Measurements from ENCODE around the gene PPM1G.
"Not testable (repeated sequence)": the region's sequence is repeated elsewhere in the genome, so short reads cannot be mapped to it uniquely, and the experiment has no call there.

The PPM1G gene

GRCh38 chr2:27435628-27436027, 26.2 kb upstream of the PPM1G start:
- no peaks in the 10 kb centered on the region; the same call in 1 of the 2 replicates for H3K4me1 ChIP-seq (ENCODE audit: control insufficient read depth, insufficient read depth, low read length)
- no peaks in the 10 kb centered on the region for H3K27me3 ChIP-seq (ENCODE audit: control insufficient read depth, insufficient read depth, low read length)
- H3K9ac ChIP-seq (ENCODE audit: low read length) = no peak overlapping the region
- peaks cover 68% of the 10 kb centered on the region for H3K36me3 ChIP-seq (ENCODE audit: control insufficient read depth, insufficient read depth, low read length)
- H3K9me3 ChIP-seq (ENCODE audit: control insufficient read depth, insufficient read depth, low read depth, low read length) = no peaks in the 10 kb centered on the region
- H3K4me3 ChIP-seq (ENCODE audit: low read depth, low read length) = no peak overlapping the region
- no peak overlapping the region for H3K27ac ChIP-seq (ENCODE audit: low read depth, low read length)

DNA sequence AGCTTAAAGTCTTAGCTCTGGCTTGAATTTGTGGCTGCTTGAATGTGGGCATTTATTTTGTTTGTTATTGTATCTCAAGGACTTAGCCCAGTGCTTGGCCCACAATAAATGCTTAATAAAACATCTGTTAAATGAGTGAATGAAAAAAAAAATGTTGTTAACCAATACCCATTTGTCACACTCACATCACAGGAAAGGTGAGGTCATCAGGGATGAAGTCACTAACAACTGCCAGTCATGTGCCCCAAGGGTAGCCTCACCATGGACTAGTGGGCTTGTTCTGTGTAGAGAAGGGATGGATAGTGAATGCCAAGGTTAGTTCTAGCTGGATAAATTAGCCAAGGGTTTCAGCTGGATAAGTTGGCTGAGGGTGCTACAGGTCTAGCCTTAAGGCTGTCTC, 22.0 kb upstream of the PPM1G start:
- no peaks in the 10 kb centered on the region for H3K27me3 ChIP-seq (ENCODE audit: control insufficient read depth, insufficient read depth, low read length)
- H3K4me1 ChIP-seq (ENCODE audit: control insufficient read depth, insufficient read depth, low read length) = peaks cover 7% of the 10 kb centered on the region; the same call in 1 of the 2 replicates
- no peak overlapping the region for H3K4me3 ChIP-seq (ENCODE audit: low read depth, low read length)
- no peak overlapping the region for H3K27ac ChIP-seq (ENCODE audit: low read depth, low read length)
- H3K9me3 ChIP-seq (ENCODE audit: control insufficient read depth, insufficient read depth, low read depth, low read length) = no peaks in the 10 kb centered on the region
- peaks cover 35% of the 10 kb centered on the region for H3K36me3 ChIP-seq (ENCODE audit: control insufficient read depth, insufficient read depth, low read length)
- no peak overlapping the region for H3K9ac ChIP-seq (ENCODE audit: low read length)

GRCh38 chr2:27428978-27429541, 19.7 kb upstream of the PPM1G start:
- Histone ChIP-seq H3K36me3 (ENCODE audit: control insufficient read depth, insufficient read depth, low read length) (peaks cover 12% of the 10 kb centered on the region), H3K27ac (ENCODE audit: low read depth, low read length) (peak overlapping the region; percentile 92; the same call in 1 of the 2 replicates), H3K9me3 (ENCODE audit: control insufficient read depth, insufficient read depth, low read depth, low read length) (no peaks in the 10 kb centered on the region), H3K9ac (ENCODE audit: low read length) (peak overlapping the region; percentile 96), H3K4me1 (ENCODE audit: control insufficient read depth, insufficient read depth, low read length) (peaks cover 7% of the 10 kb centered on the region; the same call in 1 of the 2 replicates), H3K27me3 (ENCODE audit: control insufficient read depth, insufficient read depth, low read length) (no peaks in the 10 kb centered on the region), H3K4me3 (ENCODE audit: low read depth, low read length) (peak overlapping the region; percentile 97)

DNA sequence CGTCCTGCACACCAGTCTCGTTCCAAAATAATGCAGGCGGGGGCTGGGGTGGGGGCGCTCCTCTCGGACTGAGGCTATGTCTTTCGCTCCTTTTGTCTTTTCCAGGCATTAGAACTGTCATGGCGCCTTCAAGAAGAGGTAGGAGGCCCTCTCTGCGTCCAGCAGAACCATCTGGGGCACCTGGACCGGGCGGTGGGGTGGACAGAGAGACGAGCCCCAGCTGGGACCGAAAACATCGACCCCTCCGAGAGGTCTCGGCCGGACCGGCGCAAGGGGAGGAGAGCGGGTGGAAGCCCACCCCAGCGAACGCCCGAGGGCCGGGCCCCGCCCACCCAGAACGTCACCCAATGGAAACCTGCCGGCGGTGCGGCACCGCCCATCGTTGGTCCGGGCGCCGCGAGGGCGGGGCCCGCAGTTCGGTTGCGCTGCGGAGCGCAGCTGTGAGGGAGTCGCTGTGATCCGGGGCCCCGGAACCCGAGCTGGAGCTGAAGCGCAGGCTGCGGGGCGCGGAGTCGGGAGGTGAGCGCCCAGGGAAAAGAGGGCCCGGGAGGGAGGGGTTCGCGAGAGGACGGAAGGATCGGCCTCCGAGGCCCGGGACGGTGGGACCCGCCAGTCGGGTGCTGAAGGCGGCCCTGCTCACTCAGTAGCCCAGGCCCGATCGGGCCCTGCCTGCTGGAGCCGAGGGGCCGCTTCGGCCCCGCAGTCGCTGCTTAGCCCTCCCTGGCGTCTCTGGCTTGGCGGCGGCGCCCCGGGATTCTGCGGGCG, 19.0 kb upstream of the PPM1G start, which contains the start of gene NRBP1:
Gene NRBP1 (plus strand): TSS at position 419 of the 765 bp plus-strand sequence. CDS start 4,643 bp downstream, outside the sequence.
- peak within 1 kb of the TSS; percentile 97 for H3K4me3 ChIP-seq (ENCODE audit: low read depth, low read length)
- H3K27ac ChIP-seq (ENCODE audit: low read depth, low read length) = peak within 1 kb of the TSS; percentile 92; the same call in 1 of the 2 replicates
- H3K4me1 ChIP-seq (ENCODE audit: control insufficient read depth, insufficient read depth, low read length) = peaks cover 7% of the 10 kb centered on the region; the same call in 1 of the 2 replicates
- peaks cover 5% of the 10 kb centered on the region for H3K36me3 ChIP-seq (ENCODE audit: control insufficient read depth, insufficient read depth, low read length)
- no peaks in the 10 kb centered on the region for H3K27me3 ChIP-seq (ENCODE audit: control insufficient read depth, insufficient read depth, low read length)
- no peaks in the 10 kb centered on the region for H3K9me3 ChIP-seq (ENCODE audit: control insufficient read depth, insufficient read depth, low read depth, low read length)
- H3K9ac ChIP-seq (ENCODE audit: low read length) = peak within 1 kb of the TSS; percentile 96

GRCh38 chr2:27427863-27428212, 18.4 kb upstream of the PPM1G start:
- H3K4me3 ChIP-seq (ENCODE audit: low read depth, low read length) = peak overlapping the region; percentile 97
- no peaks in the 10 kb centered on the region for H3K9me3 ChIP-seq (ENCODE audit: control insufficient read depth, insufficient read depth, low read depth, low read length)
- peak overlapping the region; percentile 96 for H3K9ac ChIP-seq (ENCODE audit: low read length)
- no peaks in the 10 kb centered on the region for H3K27me3 ChIP-seq (ENCODE audit: control insufficient read depth, insufficient read depth, low read length)
- H3K27ac ChIP-seq (ENCODE audit: low read depth, low read length) = peak overlapping the region; percentile 92; the same call in 1 of the 2 replicates
- H3K36me3 ChIP-seq (ENCODE audit: control insufficient read depth, insufficient read depth, low read length) = no peaks in the 10 kb centered on the region
- H3K4me1 ChIP-seq (ENCODE audit: control insufficient read depth, insufficient read depth, low read length) = peaks cover 7% of the 10 kb centered on the region; the same call in 1 of the 2 replicates

DNA sequence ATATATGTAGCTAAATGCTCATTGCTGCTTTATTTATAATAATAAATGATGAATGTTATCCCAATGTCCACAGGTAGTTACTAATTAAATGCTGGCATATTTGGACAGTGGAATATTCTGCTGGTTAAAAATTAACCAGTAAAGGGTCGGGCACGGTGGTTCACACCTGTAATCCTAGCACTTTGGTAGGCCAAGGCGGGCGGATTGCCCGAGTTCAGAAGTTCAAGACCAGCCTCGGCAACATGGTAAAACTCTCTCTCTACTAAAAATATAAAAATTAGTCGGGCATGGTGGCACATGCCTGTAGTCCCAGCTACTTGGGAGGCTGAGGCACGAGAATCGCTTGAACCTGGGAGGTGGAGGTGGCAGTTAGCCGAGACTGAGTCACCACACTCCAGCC, 15.6 kb upstream of the PPM1G start:
- H3K4me3 ChIP-seq (ENCODE audit: low read depth, low read length); H3K9ac ChIP-seq (ENCODE audit: low read length); H3K9me3 ChIP-seq (ENCODE audit: control insufficient read depth, insufficient read depth, low read depth, low read length); H3K36me3 ChIP-seq (ENCODE audit: control insufficient read depth, insufficient read depth, low read length); H3K27me3 ChIP-seq (ENCODE audit: control insufficient read depth, insufficient read depth, low read length); H3K27ac ChIP-seq (ENCODE audit: low read depth, low read length); H3K4me1 ChIP-seq (ENCODE audit: control insufficient read depth, insufficient read depth, low read length): not testable (repeated sequence)

- Histone ChIP-seq H3K4me3 (ENCODE audit: low read depth, low read length) (no peak overlapping the region), H3K27ac (ENCODE audit: low read depth, low read length) (no peak overlapping the region), H3K27me3 (ENCODE audit: control insufficient read depth, insufficient read depth, low read length) (no peaks in the 10 kb centered on the region), H3K9ac (ENCODE audit: low read length) (no peak overlapping the region), H3K36me3 (ENCODE audit: control insufficient read depth, insufficient read depth, low read length) (no peaks in the 10 kb centered on the region), H3K4me1 (ENCODE audit: control insufficient read depth, insufficient read depth, low read length) (no peaks in the 10 kb centered on the region), H3K9me3 (ENCODE audit: control insufficient read depth, insufficient read depth, low read depth, low read length) (no peaks in the 10 kb centered on the region)
Measured at GRCh38 chr2:27422958-27423357, 13.6 kb upstream of the PPM1G start.

GRCh38 chr2:27421660-27422250, 12.4 kb upstream of the PPM1G start:
- Histone ChIP-seq H3K27ac (ENCODE audit: low read depth, low read length) (no peak overlapping the region), H3K4me3 (ENCODE audit: low read depth, low read length) (no peak overlapping the region), H3K9me3 (ENCODE audit: control insufficient read depth, insufficient read depth, low read depth, low read length) (no peaks in the 10 kb centered on the region), H3K36me3 (ENCODE audit: control insufficient read depth, insufficient read depth, low read length) (no peaks in the 10 kb centered on the region), H3K9ac (ENCODE audit: low read length) (no peak overlapping the region), H3K27me3 (ENCODE audit: control insufficient read depth, insufficient read depth, low read length) (no peaks in the 10 kb centered on the region), H3K4me1 (ENCODE audit: control insufficient read depth, insufficient read depth, low read length) (no peaks in the 10 kb centered on the region)

- Histone ChIP-seq H3K9me3 (ENCODE audit: control insufficient read depth, insufficient read depth, low read depth, low read length) (no peaks in the 10 kb centered on the region), H3K4me1 (ENCODE audit: control insufficient read depth, insufficient read depth, low read length) (no peaks in the 10 kb centered on the region), H3K36me3 (ENCODE audit: control insufficient read depth, insufficient read depth, low read length) (no peaks in the 10 kb centered on the region), H3K27me3 (ENCODE audit: control insufficient read depth, insufficient read depth, low read length) (no peaks in the 10 kb centered on the region), H3K9ac (ENCODE audit: low read length) (no peak overlapping the region), H3K4me3 (ENCODE audit: low read depth, low read length) (no peak overlapping the region), H3K27ac (ENCODE audit: low read depth, low read length) (no peak overlapping the region)
Measured at GRCh38 chr2:27420996-27421395, 11.6 kb upstream of the PPM1G start.

GRCh38 chr2:27416151-27416550, 6.8 kb upstream of the PPM1G start:
- H3K4me1 ChIP-seq (ENCODE audit: control insufficient read depth, insufficient read depth, low read length) = no peaks in the 10 kb centered on the region
- no peak overlapping the region for H3K27ac ChIP-seq (ENCODE audit: low read depth, low read length)
- H3K4me3 ChIP-seq (ENCODE audit: low read depth, low read length) = no peak overlapping the region
- no peaks in the 10 kb centered on the region for H3K36me3 ChIP-seq (ENCODE audit: control insufficient read depth, insufficient read depth, low read length)
- H3K27me3 ChIP-seq (ENCODE audit: control insufficient read depth, insufficient read depth, low read length) = no peaks in the 10 kb centered on the region
- H3K9me3 ChIP-seq (ENCODE audit: control insufficient read depth, insufficient read depth, low read depth, low read length) = no peaks in the 10 kb centered on the region
- no peak overlapping the region for H3K9ac ChIP-seq (ENCODE audit: low read length)

Data from HUES6 (cell line).